Esophagus squamous epithelium (tissue), 4 donors: ENCODE data around the gene CCT8.

Experiments
- CTCF ChIP-seq, 6 experiments: fragments of 450-650 bp in 4 of 6; fragments of 200-600 bp in 2 of 6; sonication (generic) in 2 of 6; IDR thresholded peaks; one replicate each; pipeline ENCODE4 v1.5.1; 2016 to 2019; ENCODE audit warnings: antibody characterized with exemption in 6 of 6, mild to moderate bottlenecking in 4 of 6, moderate library complexity in 4 of 6
- POLR2A ChIP-seq, 4 donors: fragments of 450-650 bp; IDR thresholded peaks; one replicate each; pipeline ENCODE4 v1.6.1; 2017; ENCODE audit warnings: antibody characterized with exemption in 4 of 4, mild to moderate bottlenecking in 4 of 4, moderate library complexity in 3 of 4

DNA sequence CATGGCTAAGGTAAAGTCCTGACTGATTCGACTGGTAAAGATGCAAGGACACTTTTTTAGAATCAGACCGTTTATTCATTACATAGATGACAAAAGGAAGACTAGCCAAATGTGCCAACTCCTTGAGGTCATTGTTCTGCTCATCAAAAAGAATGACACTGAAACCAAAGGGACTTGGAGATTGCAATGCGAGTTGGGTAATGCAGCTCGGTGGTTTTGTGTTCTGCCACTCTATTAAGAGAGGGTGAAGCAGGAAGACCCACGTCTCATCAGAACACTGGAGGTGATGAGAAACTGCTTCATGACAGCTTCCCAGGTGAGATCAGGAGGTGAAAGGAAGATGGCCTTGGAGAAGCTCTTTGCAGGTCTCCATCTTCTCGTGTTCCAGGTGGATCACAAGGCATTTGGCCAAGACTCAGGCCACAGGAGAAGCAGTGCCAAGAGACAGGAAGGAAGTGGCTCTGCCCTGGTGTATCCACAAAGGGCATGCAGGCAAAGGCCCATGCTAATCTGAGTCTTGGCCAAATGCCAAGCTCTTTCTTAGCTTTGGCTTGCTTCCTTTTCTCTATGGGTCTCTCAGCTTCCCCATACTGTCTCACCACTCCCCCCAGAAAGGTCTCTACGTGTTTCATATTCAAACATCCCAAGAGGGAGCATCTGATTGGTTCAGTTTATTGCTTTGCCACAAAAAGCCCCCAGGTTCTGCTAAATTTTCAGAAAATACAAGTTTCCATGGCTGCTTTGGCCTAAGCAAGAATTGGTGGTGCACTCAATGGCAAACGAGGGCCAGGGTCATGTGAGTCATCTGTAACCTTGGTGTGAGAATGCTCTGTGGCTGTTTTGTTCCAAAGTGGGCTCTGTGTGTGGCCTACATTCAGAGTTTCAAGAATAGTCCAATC is 5.7 kb upstream of the CCT8 start:
- no peak for TF ChIP-seq CTCF (IDR thresholded peaks at IDR 0.05)
- TF ChIP-seq POLR2A (IDR thresholded peaks at IDR 0.05) = no peak
